H1 (cell line): ENCODE results near the gene DFFB. TPM values are rescaled to one million over a fixed set of nuclear protein-coding genes. Genes with fewer than 3 reads are reported as not detected.

ENCODE experiments used
- BCL11A ChIP-seq, 2 experiments: IDR thresholded peaks; one replicate each; pipeline ENCODE4 v1.6.1; 2011; ENCODE audit warnings: low read depth in 2 of 2, low read length in 2 of 2, mild to moderate bottlenecking in 2 of 2
- HDAC6 ChIP-seq: IDR thresholded peaks from one replicate; pipeline ENCODE4 v1.7.1; 2012; ENCODE audit warnings: low read depth, mild to moderate bottlenecking, inconsistent platforms, low read length, moderate library complexity
- RAD21 ChIP-seq, 2 experiments: IDR thresholded peaks in 1 of 2; conservative IDR thresholded peaks in 1 of 2; 2 replicates each; pipeline ENCODE4 v1.6.1; 2011; ENCODE audit warnings: low read depth in 2 of 2, low read length in 2 of 2, improper control_type of control experiment in 1 of 2, inconsistent platforms in 1 of 2, mild to moderate bottlenecking in 1 of 2, moderate library complexity in 1 of 2
- RFX5 ChIP-seq: IDR thresholded peaks from 2 replicates; pipeline ENCODE4 v1.6.1; 2011; ENCODE audit warnings: low read depth, low read length, improper control_type of control experiment, borderline replicate concordance
- SIN3A ChIP-seq, 2 experiments: IDR thresholded peaks in 1 of 2; conservative IDR thresholded peaks in 1 of 2; 2 replicates each; pipeline ENCODE4 v1.6.1; 2011 to 2012; ENCODE audit warnings: low read length in 2 of 2, improper control_type of control experiment in 1 of 2, low read depth in 1 of 2, mild to moderate bottlenecking in 1 of 2
- SIRT6 ChIP-seq: IDR thresholded peaks from one replicate; pipeline ENCODE4 v1.7.1; 2012; ENCODE audit warnings: low read length, inconsistent platforms
- SUZ12 ChIP-seq: fragments of 200-600 bp; sonication (generic); IDR thresholded peaks from 2 replicates; pipeline ENCODE4 v1.6.1; 2012; ENCODE audit warnings: mild to moderate bottlenecking, inconsistent platforms, low read length, moderate library complexity, mixed read lengths
- polyA plus RNA-seq, 7 experiments: library from polyadenylated mRNA; depleted of rRNA in 3 of 7; stranded (reverse) in 5 of 7; unstranded in 2 of 7; fragments of >200 nt in 5 of 7; fragments of 200-250 nt in 2 of 7; gene quantifications; 1 replicate in 5 of 7; 2 replicates in 1 of 7; 4 replicates in 1 of 7; pipeline versions ENCODE4 v1.2.1 to v1.2.3, GENCODE V29; 2011 to 2013; ENCODE audit warnings: missing spikeins in 2 of 7, mixed read lengths in 2 of 7
- total RNA-seq: library from RNA; stranded (reverse); fragmentation: NEBNext Ultra II Directional; extraction: Animal tissue kit (Norgen Biotek cat#: 25700); gene quantifications from 2 replicates; pipeline ENCODE4 v1.2.1, GENCODE V29; 2021
- TF ChIP-seq, protein P1 (sequence below): IDR thresholded peaks from 2 replicates; pipeline ENCODE4 v1.6.1; 2012; ENCODE audit warnings: low read length, inconsistent platforms

The DFFB gene
- total and polyA plus RNA-seq, 2 of the 8 experiments (the other 6 are each of a cell fraction or from before 2014, with no cell fraction given) = 8.6 to 11.9 TPM

DNA sequence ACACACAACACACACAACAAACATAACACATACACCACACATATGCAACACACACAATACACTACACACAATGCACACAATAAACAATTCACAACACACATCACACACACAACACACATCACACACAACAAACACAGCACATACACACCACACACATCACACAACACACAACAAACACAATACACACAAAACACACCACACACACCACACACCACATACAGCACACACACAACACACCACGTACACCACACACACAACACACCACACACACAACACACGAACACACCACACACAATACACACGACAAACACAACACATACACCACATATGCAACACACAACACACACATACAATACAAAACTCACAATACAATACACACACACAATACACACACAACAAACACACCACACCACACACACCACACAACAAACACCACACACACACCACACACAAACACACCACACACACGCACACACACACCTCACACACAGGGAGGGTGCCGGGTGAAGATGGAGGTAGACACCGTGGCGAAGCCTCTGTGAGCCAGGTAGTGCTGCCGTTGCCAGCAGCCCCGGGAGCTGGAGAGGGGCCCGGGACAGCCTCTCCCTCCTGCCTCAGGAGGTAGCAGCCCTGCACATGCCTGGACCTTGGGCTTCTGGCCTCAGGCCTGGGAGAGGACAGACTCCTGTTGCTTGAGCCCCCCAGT, 73.2 kb downstream of the DFFB start (continued):
- TF ChIP-seq HDAC6 (no peak), SIRT6 (no peak), SUZ12 (no peak), RFX5 (no peak), BCL11A (IDR thresholded peaks at IDR 0.05; ENCODE audit: low read depth in 2 of 2, low read length in 2 of 2) (no peak), RAD21 (IDR thresholded peaks at IDR 0.05 in 1 of 2, conservative IDR thresholded peaks at IDR 0.05 in 1 of 2; ENCODE audit: low read depth in 2 of 2, low read length in 2 of 2) (no peak), SIN3A (conservative IDR thresholded peaks at IDR 0.05 in 1 of 2, IDR thresholded peaks at IDR 0.05 in 1 of 2; ENCODE audit: low read depth in 1 of 2, low read length in 2 of 2) (no peak)
- TF ChIP-seq, protein P1, sequence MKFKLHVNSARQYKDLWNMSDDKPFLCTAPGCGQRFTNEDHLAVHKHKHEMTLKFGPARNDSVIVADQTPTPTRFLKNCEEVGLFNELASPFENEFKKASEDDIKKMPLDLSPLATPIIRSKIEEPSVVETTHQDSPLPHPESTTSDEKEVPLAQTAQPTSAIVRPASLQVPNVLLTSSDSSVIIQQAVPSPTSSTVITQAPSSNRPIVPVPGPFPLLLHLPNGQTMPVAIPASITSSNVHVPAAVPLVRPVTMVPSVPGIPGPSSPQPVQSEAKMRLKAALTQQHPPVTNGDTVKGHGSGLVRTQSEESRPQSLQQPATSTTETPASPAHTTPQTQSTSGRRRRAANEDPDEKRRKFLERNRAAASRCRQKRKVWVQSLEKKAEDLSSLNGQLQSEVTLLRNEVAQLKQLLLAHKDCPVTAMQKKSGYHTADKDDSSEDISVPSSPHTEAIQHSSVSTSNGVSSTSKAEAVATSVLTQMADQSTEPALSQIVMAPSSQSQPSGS = no peak
